Memory B cell (primary cell): ENCODE results near the gene ZNF333.
A peak's percentile ranks its signal among the peaks of the same experiment; 100 is the strongest.
"Not testable (repeated sequence)": the region's sequence is repeated elsewhere in the genome, so short reads cannot be mapped to it uniquely, and the experiment has no call there.

ENCODE experiments used
- ATAC-seq: fragments of 150-1000 bp; cut with Tn5 transposase; 2 replicates; pipeline ENCODE4 v1.10.0; 2021; ENCODE audit warnings: low read depth, mild to moderate bottlenecking, moderate library complexity
- DNase-seq, 2 donors: peaks; one replicate each; pipeline ENCODE4 v3.0.0; 2022; ENCODE audit warnings: low spot score in 2 of 2
- H3K27ac Mint-ChIP-seq: one replicate; pipeline ENCODE4 v1.8.0; 2022; ENCODE audit warnings: mild to moderate bottlenecking, moderate library complexity, mixed read lengths
- H3K27me3 Mint-ChIP-seq: one replicate; pipeline ENCODE4 v1.8.0; 2022; ENCODE audit warnings: mixed read lengths
- H3K36me3 Mint-ChIP-seq: one replicate; pipeline ENCODE4 v1.8.0; 2022; ENCODE audit warnings: mild to moderate bottlenecking, mixed read lengths
- H3K4me1 Mint-ChIP-seq: one replicate; pipeline ENCODE4 v1.8.0; 2022; ENCODE audit warnings: mixed read lengths
- H3K4me3 Mint-ChIP-seq: one replicate; pipeline ENCODE4 v1.8.0; 2022; ENCODE audit warnings: mild to moderate bottlenecking, moderate library complexity, mixed read lengths
- H3K9me3 Mint-ChIP-seq: one replicate; pipeline ENCODE4 v1.8.0; 2022; ENCODE audit warnings: mixed read lengths

Gene ZNF333

GRCh38 chr19:14779151-14779550, 89.3 kb downstream of the ZNF333 start:
- DNase-seq: no peak
- ATAC-seq: no peak
- H3K27ac Mint-ChIP-seq: no peak overlapping the region
- peaks cover 9% of the 10 kb centered on the region for H3K27me3 Mint-ChIP-seq
- H3K9me3 Mint-ChIP-seq: no peaks in the 10 kb centered on the region
- no peaks in the 10 kb centered on the region for H3K36me3 Mint-ChIP-seq
- H3K4me1 Mint-ChIP-seq: peaks cover 14% of the 10 kb centered on the region
- no peak overlapping the region for H3K4me3 Mint-ChIP-seq

- H3K4me3 Mint-ChIP-seq, H3K36me3 Mint-ChIP-seq, H3K27ac Mint-ChIP-seq, H3K9me3 Mint-ChIP-seq, DNase-seq: not testable (repeated sequence)
- ATAC-seq: peak; percentile 75
- Mint-ChIP-seq H3K4me1 (peaks cover 21% of the 10 kb centered on the region), H3K27me3 (peaks cover 16% of the 10 kb centered on the region)
These were observed 90.9 kb downstream of the ZNF333 start for GRCh38 chr19:14780622-14781225.

- not testable (repeated sequence) for ATAC-seq, H3K27ac Mint-ChIP-seq, DNase-seq, H3K36me3 Mint-ChIP-seq, H3K9me3 Mint-ChIP-seq, H3K4me3 Mint-ChIP-seq
- Mint-ChIP-seq H3K27me3 (peaks cover 14% of the 10 kb centered on the region), H3K4me1 (peaks cover 21% of the 10 kb centered on the region)
These were observed 92.1 kb downstream of the ZNF333 start for GRCh38 chr19:14781713-14782536.

GRCh38 chr19:14782626-14783409, 93.0 kb downstream of the ZNF333 start:
- H3K4me3 Mint-ChIP-seq: no peak overlapping the region
- DNase-seq (no peak), ATAC-seq (no peak)
- H3K9me3 Mint-ChIP-seq: no peaks in the 10 kb centered on the region
- no peak overlapping the region for H3K27ac Mint-ChIP-seq
- H3K4me1 Mint-ChIP-seq: peaks cover 25% of the 10 kb centered on the region
- peaks cover 13% of the 10 kb centered on the region for H3K27me3 Mint-ChIP-seq
- no peaks in the 10 kb centered on the region for H3K36me3 Mint-ChIP-seq
